CD14-positive monocyte (primary cell): ENCODE results near the gene DPF1. TPM values are rescaled to one million over a fixed set of nuclear protein-coding genes. Genes with fewer than 3 reads are reported as not detected.

ENCODE experiments used
- DNase-seq, 3 donors: peaks; one replicate each; pipeline ENCODE4 v3.0.0-alpha.2; 2011 to 2022
- H2AFZ ChIP-seq: 2 replicates; pipeline ENCODE4 v1.6.0; 2012; ENCODE audit warnings: mild to moderate bottlenecking, low read depth, low read length, inconsistent platforms; ENCODE audit not compliant: insufficient read depth, poor library complexity, severe bottlenecking
- H3K27ac ChIP-seq, 2 donors: 1 replicate in 1 of 2; 2 replicates in 1 of 2; pipeline ENCODE4 v1.5.1; 2012 to 2013; ENCODE audit warnings: low read length in 2 of 2, control low read depth in 1 of 2, inconsistent platforms in 1 of 2, low read depth in 1 of 2, mild to moderate bottlenecking in 1 of 2
- H3K27me3 ChIP-seq, 2 donors: one replicate each; pipeline versions ENCODE4 v1.6.0 to v1.6.1; 2011 to 2013; ENCODE audit warnings: low read length in 2 of 2; ENCODE audit not compliant: control insufficient read depth in 2 of 2, insufficient read depth in 2 of 2
- H3K36me3 ChIP-seq, 2 donors: replicated peaks in 1 of 2; 1 replicate in 1 of 2; 2 replicates in 1 of 2; pipeline versions ENCODE4 v1.5.1 to v1.6.1; 2012 to 2013; ENCODE audit warnings: low read length in 2 of 2, control low read depth in 1 of 2, inconsistent platforms in 1 of 2, mild to moderate bottlenecking in 1 of 2; ENCODE audit not compliant: insufficient read depth in 2 of 2, control insufficient read depth in 1 of 2
- H3K4me1 ChIP-seq, 2 donors: 1 replicate in 1 of 2; 2 replicates in 1 of 2; pipeline versions ENCODE4 v1.5.1 to v1.6.1; 2012 to 2013; ENCODE audit warnings: low read length in 2 of 2, control low read depth in 1 of 2, inconsistent platforms in 1 of 2, mild to moderate bottlenecking in 1 of 2, moderate library complexity in 1 of 2; ENCODE audit not compliant: insufficient read depth in 2 of 2, control insufficient read depth in 1 of 2
- H3K4me2 ChIP-seq: replicated peaks from 2 replicates; pipeline ENCODE3; 2012; ENCODE audit warnings: low read length, moderate library complexity, mild to moderate bottlenecking; ENCODE audit not compliant: poor library complexity, severe bottlenecking; ENCODE audit errors: extremely low read depth
- H3K4me3 ChIP-seq, 3 experiments: fragments of 200-600 bp in 1 of 3; sonication (generic) in 1 of 3; replicated peaks in 1 of 3; 1 replicate in 2 of 3; 2 replicates in 1 of 3; pipeline ENCODE4 v1.5.1; 2011 to 2013; ENCODE audit warnings: low read length in 3 of 3, mild to moderate bottlenecking in 3 of 3, control low read depth in 2 of 3, low read depth in 2 of 3, inconsistent platforms in 1 of 3, moderate library complexity in 1 of 3
- H3K79me2 ChIP-seq: 2 replicates; pipeline ENCODE4 v1.6.0; 2012; ENCODE audit warnings: mild to moderate bottlenecking, control low read depth, inconsistent platforms, low read length, moderate library complexity; ENCODE audit not compliant: insufficient read depth
- H3K9ac ChIP-seq: 2 replicates; pipeline ENCODE4 v1.6.0; 2017; ENCODE audit warnings: low read length, mild to moderate bottlenecking; ENCODE audit not compliant: insufficient read depth, poor library complexity, severe bottlenecking
- H3K9me3 ChIP-seq, 2 donors: replicated peaks in 1 of 2; 1 replicate in 1 of 2; 2 replicates in 1 of 2; pipeline versions ENCODE4 v1.5.1 to v1.6.1; 2012 to 2013; ENCODE audit warnings: low read length in 2 of 2, control low read depth in 1 of 2; ENCODE audit not compliant: control insufficient read depth in 1 of 2, insufficient read depth in 1 of 2
- H4K20me1 ChIP-seq: 2 replicates; pipeline ENCODE4 v1.6.0; 2012; ENCODE audit warnings: mild to moderate bottlenecking, low read length, control low read depth, moderate library complexity; ENCODE audit not compliant: insufficient read depth
- H3K27ac Mint-ChIP-seq, 7 donors: one replicate each; pipeline ENCODE4 v1.8.0; 2020; ENCODE audit warnings: mild to moderate bottlenecking in 7 of 7, mixed read lengths in 7 of 7, moderate library complexity in 6 of 7, inconsistent platforms in 2 of 7
- H3K27me3 Mint-ChIP-seq, 3 donors: one replicate each; pipeline ENCODE4 v1.8.0; 2021 to 2022; ENCODE audit warnings: low read depth in 3 of 3, mild to moderate bottlenecking in 3 of 3, mixed read lengths in 3 of 3, moderate library complexity in 3 of 3, inconsistent platforms in 1 of 3
- H3K36me3 Mint-ChIP-seq, 2 donors: one replicate each; pipeline ENCODE4 v1.8.0; 2020; ENCODE audit warnings: mixed read lengths in 2 of 2, inconsistent platforms in 1 of 2, mild to moderate bottlenecking in 1 of 2
- H3K4me1 Mint-ChIP-seq: one replicate; pipeline ENCODE4 v1.8.0; 2020; ENCODE audit warnings: mild to moderate bottlenecking, mixed read lengths
- H3K4me3 Mint-ChIP-seq, 2 donors: one replicate each; pipeline ENCODE4 v1.8.0; 2020; ENCODE audit warnings: mild to moderate bottlenecking in 2 of 2, mixed read lengths in 2 of 2, moderate library complexity in 1 of 2
- H3K9me3 Mint-ChIP-seq, 7 donors: one replicate each; pipeline ENCODE4 v1.8.0; 2020 to 2022; ENCODE audit warnings: mixed read lengths in 7 of 7, mild to moderate bottlenecking in 6 of 7, moderate library complexity in 6 of 7, inconsistent platforms in 2 of 7
- CTCF ChIP-seq: fragments of 200-600 bp; IDR thresholded peaks from one replicate; pipeline ENCODE4 v1.8.0; 2022; ENCODE audit warnings: antibody characterized with exemption, mild to moderate bottlenecking
- WGBS: methylation state at CpG from one replicate; pipeline ENCODE4 v1.1.5; 2013; ENCODE audit warnings: missing lambda C conversion rate; ENCODE audit not compliant: insufficient coverage; 5-methylcytosine and 5-hydroxymethylcytosine counted together
- intact Hi-C, 2 donors: fragments of 100-400 bp; cut with micrococcal nuclease; formaldehyde crosslinking; loops; one replicate each; pipeline versions ENCODE4 v1.15.0 to v1.15.1; 2023
- polyA plus RNA-seq, 3 donors: library from polyadenylated mRNA; depleted of rRNA in 1 of 3; unstranded in 2 of 3; stranded (reverse) in 1 of 3; fragments of 300-500 nt in 2 of 3; fragments of >200 nt in 1 of 3; fragmentation: Illumina TruSeq in 2 of 3; gene quantifications; 1 replicate in 2 of 3; 2 replicates in 1 of 3; pipeline ENCODE4 v1.2.3, GENCODE V29; 2012 to 2021

Gene DPF1
- polyA plus RNA-seq, 3 donors: not detected

GRCh38 chr19:38219221-38219620, 4.8 kb downstream of the DPF1 start:
- intact Hi-C loops: no loop called here
- Histone ChIP-seq H3K79me2 (no peaks in the 10 kb centered on the region), H3K9me3 (peaks cover 0 to 12% of the 10 kb centered on the region in 2 donors), H3K27me3 (peaks cover 16 to 41% of the 10 kb centered on the region in 2 donors), H3K4me3 (no peak overlapping the region), H2AFZ (no peak overlapping the region), H4K20me1 (no peaks in the 10 kb centered on the region), H3K4me2 (no peak overlapping the region), H3K36me3 (no peaks in the 10 kb centered on the region), H3K4me1 (peaks cover 1 to 7% of the 10 kb centered on the region in 2 donors), H3K27ac (no peak overlapping the region), H3K9ac (no peak overlapping the region)
- no peak for TF ChIP-seq CTCF
- Mint-ChIP-seq H3K9me3 (peaks cover 0 to 7% (median 3%) of the 10 kb centered on the region in 7 donors), H3K27me3 (peaks cover 43 to 57% (median 54%) of the 10 kb centered on the region in 3 donors), H3K4me3 (no peak overlapping the region), H3K4me1 (peaks cover 4% of the 10 kb centered on the region), H3K36me3 (peaks cover 0 to 7% of the 10 kb centered on the region in 2 donors), H3K27ac (no peak overlapping the region)
- 80% methylated on average over 1 of the region's 10 CpGs for WGBS
- DNase-seq: no peak

GRCh38 chr19:38218204-38218603, 5.8 kb downstream of the DPF1 start:
- no peak for TF ChIP-seq CTCF
- WGBS: 100% methylated on average over 3 of the region's 3 CpGs
- intact Hi-C loops: no loop called here
- H3K27me3 Mint-ChIP-seq: peaks cover 45 to 57% (median 54%) of the 10 kb centered on the region in 3 donors
- DNase-seq: no peak
- peak overlapping the region in 1 of 7 donors; percentile 11 for H3K27ac Mint-ChIP-seq
- no peaks in the 10 kb centered on the region for H3K36me3 ChIP-seq
- H3K9ac ChIP-seq: no peak overlapping the region
- H3K27ac ChIP-seq: no peak overlapping the region
- no peak overlapping the region for H3K4me2 ChIP-seq
- peaks cover 7 to 42% of the 10 kb centered on the region in 2 donors for H3K27me3 ChIP-seq
- H3K9me3 Mint-ChIP-seq: peaks cover 0 to 6% (median 1%) of the 10 kb centered on the region in 7 donors
- H3K36me3 Mint-ChIP-seq: peaks cover 0 to 4% of the 10 kb centered on the region in 2 donors
- no peaks in the 10 kb centered on the region for H3K79me2 ChIP-seq
- no peak overlapping the region for H2AFZ ChIP-seq
- H3K4me3 Mint-ChIP-seq: no peak overlapping the region
- H3K9me3 ChIP-seq: peaks cover 0 to 6% of the 10 kb centered on the region in 2 donors
- H3K4me3 ChIP-seq: no peak overlapping the region
- H4K20me1 ChIP-seq: no peaks in the 10 kb centered on the region
- H3K4me1 ChIP-seq: no peaks in the 10 kb centered on the region
- peaks cover 5% of the 10 kb centered on the region for H3K4me1 Mint-ChIP-seq
